GM12874 (cell line): ENCODE results near the gene PTPRS.

ENCODE experiments used
- TF ChIP-seq, protein P1 (sequence below): IDR thresholded peaks from 2 replicates; pipeline ENCODE4 v1.5.1; 2011; ENCODE audit warnings: low read depth, mild to moderate bottlenecking, control low read depth, low read length, moderate library complexity; ENCODE audit not compliant: insufficient read depth

Gene PTPRS

DNA sequence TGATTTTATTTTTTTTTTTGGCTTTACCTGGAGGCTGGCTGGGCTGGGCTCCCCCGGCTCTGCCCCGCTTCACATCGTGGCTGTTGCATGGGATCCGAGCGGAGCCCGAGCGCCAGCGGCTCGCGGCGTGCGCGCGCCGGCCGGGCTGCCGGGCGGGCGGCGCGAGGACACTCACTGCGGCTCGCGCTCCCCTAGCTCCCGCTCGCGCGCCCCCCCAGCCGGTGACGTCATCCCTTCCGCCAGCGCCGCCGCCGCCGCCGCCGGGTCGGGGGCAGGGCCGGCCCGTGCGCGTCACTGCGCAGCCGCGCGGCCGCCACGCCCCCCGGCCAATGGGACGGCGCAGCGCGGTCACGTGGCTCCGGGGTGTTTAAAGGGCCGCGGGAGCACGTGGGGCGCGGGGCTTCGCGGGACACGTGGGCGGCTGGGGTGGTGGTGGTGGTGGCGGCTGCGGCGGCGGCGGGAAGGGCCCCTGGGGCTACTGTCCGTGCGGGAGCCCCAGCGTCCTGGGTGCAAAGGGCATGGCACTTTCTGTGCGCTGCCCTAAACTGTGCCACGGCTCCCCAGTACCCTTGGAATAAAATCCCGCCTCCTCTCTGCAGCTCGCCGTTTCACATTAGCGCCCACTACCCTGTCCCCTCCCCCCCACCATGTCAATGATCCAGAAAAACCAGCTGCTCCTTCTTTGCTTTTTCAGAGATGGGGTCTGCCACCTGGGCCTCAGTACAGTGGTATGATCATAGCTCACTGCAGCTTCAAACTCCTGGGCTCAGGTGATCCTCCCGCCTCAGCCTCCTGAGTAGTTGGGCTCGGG, at the start of gene PTPRS:
TSS of gene PTPRS (minus strand) at position 176 of the 811 bp plus-strand sequence. CDS start 54,672 bp downstream, outside the sequence.
- TF ChIP-seq, protein P1, sequence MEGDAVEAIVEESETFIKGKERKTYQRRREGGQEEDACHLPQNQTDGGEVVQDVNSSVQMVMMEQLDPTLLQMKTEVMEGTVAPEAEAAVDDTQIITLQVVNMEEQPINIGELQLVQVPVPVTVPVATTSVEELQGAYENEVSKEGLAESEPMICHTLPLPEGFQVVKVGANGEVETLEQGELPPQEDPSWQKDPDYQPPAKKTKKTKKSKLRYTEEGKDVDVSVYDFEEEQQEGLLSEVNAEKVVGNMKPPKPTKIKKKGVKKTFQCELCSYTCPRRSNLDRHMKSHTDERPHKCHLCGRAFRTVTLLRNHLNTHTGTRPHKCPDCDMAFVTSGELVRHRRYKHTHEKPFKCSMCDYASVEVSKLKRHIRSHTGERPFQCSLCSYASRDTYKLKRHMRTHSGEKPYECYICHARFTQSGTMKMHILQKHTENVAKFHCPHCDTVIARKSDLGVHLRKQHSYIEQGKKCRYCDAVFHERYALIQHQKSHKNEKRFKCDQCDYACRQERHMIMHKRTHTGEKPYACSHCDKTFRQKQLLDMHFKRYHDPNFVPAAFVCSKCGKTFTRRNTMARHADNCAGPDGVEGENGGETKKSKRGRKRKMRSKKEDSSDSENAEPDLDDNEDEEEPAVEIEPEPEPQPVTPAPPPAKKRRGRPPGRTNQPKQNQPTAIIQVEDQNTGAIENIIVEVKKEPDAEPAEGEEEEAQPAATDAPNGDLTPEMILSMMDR = no peak

DNA sequence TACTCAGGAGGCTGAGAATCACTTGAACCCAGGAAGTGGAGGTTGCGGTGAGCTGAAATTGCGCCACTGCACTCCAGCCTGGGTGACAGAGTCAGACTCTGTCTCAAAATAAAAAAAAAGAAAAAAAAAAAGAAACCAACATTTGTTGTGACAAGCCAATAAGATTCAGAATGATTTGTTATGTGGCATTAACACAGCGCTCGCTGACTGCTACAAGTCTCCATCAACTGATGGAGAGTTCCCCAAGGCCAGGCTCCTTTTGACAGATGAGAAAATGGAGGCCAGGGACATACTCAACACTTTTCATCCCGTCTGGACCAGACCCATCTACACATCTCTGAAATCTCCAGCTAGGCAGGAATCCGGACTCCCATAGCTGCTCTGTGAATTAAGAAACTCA, 48.7 kb upstream of the PTPRS start:
- TF ChIP-seq, protein P1 = no peak

DNA sequence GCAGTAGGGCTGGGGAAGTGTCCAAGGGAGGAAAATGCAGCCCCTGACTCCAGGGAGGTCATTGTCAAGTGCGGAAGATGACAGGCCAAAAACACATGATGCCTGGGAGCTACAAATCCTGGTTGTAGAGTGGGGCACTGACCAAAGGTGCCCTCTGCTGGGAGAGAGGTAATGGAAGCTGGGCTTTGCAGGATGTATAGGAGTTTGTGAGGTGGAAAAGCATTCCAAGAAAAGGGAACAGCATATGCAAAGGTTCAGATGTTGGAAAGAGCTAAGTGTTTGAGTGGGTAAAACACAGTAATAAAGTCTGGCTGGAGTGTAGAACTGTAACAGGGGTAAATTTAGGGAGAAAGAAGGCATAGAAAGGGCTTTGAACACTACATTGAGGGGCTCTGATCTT, 46.9 kb upstream of the PTPRS start:
- TF ChIP-seq, protein P1 = no peak

DNA sequence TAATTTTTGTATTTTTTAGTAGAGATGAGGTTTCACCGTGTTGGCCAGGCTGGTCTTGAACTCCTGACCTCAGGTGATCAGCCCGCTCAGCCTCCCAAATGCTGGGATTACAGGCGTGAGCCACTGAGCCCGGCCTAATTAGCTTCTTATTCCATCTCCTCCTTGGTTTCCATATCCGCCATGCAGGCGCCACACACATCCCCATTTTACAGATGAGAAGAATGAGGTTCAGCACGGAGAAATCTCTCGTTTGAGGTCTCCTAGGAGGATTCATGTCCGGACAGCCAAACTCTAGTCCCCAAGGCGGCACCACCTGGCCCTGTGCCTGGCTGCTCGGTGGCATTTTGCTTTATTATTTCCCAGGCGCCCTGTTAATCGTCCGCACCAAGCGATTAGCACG, 46.2 kb upstream of the PTPRS start:
- TF ChIP-seq, protein P1 = no peak

- TF ChIP-seq, protein P1 = no peak
Observed at GRCh38 chr19:5380215-5380919, 39.8 kb upstream of the PTPRS start.

- TF ChIP-seq, protein P1 = no peak
Observed at GRCh38 chr19:5376928-5377327, 36.3 kb upstream of the PTPRS start.

GRCh38 chr19:5372572-5373200, 32.1 kb upstream of the PTPRS start:
- TF ChIP-seq, protein P1 = no peak
